ENCODE measurements around the gene ZBTB7C. TPM values are rescaled to one million over a fixed set of nuclear protein-coding genes. Genes with fewer than 3 reads are reported as not detected.

ZBTB7C gene
- total RNA-seq, 1 experiment from 2014 or later, result not detected

DNA sequence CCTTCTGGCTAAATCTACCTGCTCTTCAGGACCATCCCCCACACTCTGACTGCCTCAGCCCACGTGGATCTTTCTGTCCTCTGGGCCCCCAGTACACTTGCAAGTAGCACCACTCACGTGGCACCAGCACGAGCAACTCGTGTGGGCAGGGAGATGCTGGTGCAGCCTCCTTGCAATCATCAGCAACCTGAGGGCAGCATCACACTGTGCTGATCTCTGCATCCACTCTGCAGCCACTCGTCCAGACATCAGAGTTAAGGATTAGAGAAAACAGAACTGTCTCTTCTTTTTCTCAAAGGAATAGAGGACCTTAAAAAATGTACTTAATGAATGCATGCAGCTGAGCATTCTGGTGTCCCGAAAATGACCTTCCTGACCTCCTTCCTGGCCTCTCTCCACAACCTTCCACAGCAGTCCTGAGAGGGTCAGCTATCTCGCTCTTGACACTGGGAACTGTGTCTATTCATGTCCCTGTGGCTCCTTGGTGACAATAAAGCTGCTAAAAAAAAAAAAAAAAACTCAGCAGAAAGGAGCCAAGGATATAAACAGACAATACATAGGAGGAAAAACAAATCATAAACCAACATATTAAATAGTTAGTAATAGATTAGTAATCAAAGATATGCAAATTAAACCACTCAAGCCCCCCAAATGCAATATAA, 145.9 kb downstream of the ZBTB7C start:
- Mint-ChIP-seq H3K4me3 (ENCODE audit: low read depth, unreplicated experiment) (no peak overlapping the region), H3K36me3 (ENCODE audit: insufficient read depth, unreplicated experiment) (no peaks in the 10 kb centered on the region), H3K4me1 (ENCODE audit: low read depth, unreplicated experiment) (no peaks in the 10 kb centered on the region), H3K27me3 (ENCODE audit: unreplicated experiment) (peaks cover 92% of the 10 kb centered on the region), H3K9me3 (ENCODE audit: low read depth, unreplicated experiment) (no peaks in the 10 kb centered on the region), H3K27ac (ENCODE audit: unreplicated experiment) (no peak overlapping the region)
- DNase-seq, result no peak
- CTCF ChIA-PET, result no interaction called here
- BruUV-seq (replicated peaks), result no TSS peak
- intact Hi-C loops (cut with micrococcal nuclease; ENCODE audit: unreplicated experiment), result no loop called here
- TF ChIP-seq, protein P1, sequence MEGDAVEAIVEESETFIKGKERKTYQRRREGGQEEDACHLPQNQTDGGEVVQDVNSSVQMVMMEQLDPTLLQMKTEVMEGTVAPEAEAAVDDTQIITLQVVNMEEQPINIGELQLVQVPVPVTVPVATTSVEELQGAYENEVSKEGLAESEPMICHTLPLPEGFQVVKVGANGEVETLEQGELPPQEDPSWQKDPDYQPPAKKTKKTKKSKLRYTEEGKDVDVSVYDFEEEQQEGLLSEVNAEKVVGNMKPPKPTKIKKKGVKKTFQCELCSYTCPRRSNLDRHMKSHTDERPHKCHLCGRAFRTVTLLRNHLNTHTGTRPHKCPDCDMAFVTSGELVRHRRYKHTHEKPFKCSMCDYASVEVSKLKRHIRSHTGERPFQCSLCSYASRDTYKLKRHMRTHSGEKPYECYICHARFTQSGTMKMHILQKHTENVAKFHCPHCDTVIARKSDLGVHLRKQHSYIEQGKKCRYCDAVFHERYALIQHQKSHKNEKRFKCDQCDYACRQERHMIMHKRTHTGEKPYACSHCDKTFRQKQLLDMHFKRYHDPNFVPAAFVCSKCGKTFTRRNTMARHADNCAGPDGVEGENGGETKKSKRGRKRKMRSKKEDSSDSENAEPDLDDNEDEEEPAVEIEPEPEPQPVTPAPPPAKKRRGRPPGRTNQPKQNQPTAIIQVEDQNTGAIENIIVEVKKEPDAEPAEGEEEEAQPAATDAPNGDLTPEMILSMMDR (IDR thresholded peaks at IDR 0.05; ENCODE audit: unreplicated experiment), result no peak

DNA sequence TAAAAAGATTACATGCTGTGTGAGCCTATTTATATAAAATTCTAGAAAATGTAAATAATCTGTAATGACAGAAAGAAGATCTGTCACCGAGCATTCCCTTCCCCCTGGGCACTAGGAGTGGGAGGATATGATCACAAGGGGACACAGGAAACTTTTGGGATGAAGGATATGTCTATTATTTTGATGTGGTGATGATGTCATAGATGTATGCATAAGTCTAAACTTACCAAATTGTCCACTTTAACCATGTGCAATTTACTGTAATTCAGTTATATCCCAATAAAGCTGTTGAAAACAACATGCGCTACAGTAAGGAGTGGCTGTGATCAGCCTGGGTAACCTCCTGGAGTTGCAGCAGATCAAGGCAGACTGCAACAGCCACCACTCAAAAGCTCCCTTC, 148.9 kb downstream of the ZBTB7C start:
- H3K27me3 Mint-ChIP-seq (ENCODE audit: unreplicated experiment), result peaks cover 92% of the 10 kb centered on the region
- H3K27ac Mint-ChIP-seq (ENCODE audit: unreplicated experiment), result no peak overlapping the region
- H3K36me3 Mint-ChIP-seq (ENCODE audit: insufficient read depth, unreplicated experiment), result no peaks in the 10 kb centered on the region
- intact Hi-C loops (cut with micrococcal nuclease; ENCODE audit: unreplicated experiment), result no loop called here
- peaks cover 2% of the 10 kb centered on the region for H3K9me3 Mint-ChIP-seq (ENCODE audit: low read depth, unreplicated experiment)
- no peak for DNase-seq
- no peaks in the 10 kb centered on the region for H3K4me1 Mint-ChIP-seq (ENCODE audit: low read depth, unreplicated experiment)
- TF ChIP-seq, protein P1 (IDR thresholded peaks at IDR 0.05; ENCODE audit: unreplicated experiment), result no peak
- CTCF ChIA-PET, result interaction anchor here (0.6 kb wide), 1 partner anchor 1571 kb away, joined by 4 read pairs; no protein-coding TSS in a partner anchor
- no peak overlapping the region for H3K4me3 Mint-ChIP-seq (ENCODE audit: low read depth, unreplicated experiment)
- BruUV-seq (replicated peaks), result no TSS peak

DNA sequence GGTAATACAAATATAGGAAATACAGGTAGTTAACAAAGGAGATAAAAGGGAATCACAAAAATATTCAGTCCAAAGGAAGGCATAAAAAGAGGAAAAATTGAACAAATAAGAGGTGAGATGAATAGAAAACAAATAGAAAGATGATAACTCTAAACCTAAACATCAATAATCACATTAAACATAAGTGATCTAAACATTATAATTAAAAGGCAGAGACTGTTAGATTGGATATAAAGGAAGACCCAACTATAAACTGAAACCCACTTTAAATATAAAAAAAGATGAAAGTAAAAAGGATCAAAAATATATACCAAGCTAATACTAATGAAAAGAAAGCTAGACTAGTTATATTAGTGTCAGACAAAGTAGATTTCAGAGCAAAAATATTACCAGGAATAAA, 152.3 kb downstream of the ZBTB7C start:
- H3K9me3 Mint-ChIP-seq (ENCODE audit: low read depth, unreplicated experiment), result peaks cover 6% of the 10 kb centered on the region
- CTCF ChIA-PET, result no interaction called here
- H3K4me3 Mint-ChIP-seq (ENCODE audit: low read depth, unreplicated experiment), result no peak overlapping the region
- no TSS peak for BruUV-seq (replicated peaks)
- DNase-seq, result no peak
- TF ChIP-seq, protein P1 (IDR thresholded peaks at IDR 0.05; ENCODE audit: unreplicated experiment), result no peak
- H3K36me3 Mint-ChIP-seq (ENCODE audit: insufficient read depth, unreplicated experiment), result no peaks in the 10 kb centered on the region
- H3K27ac Mint-ChIP-seq (ENCODE audit: unreplicated experiment), result no peak overlapping the region
- intact Hi-C loops (cut with micrococcal nuclease; ENCODE audit: unreplicated experiment), result no loop called here
- H3K4me1 Mint-ChIP-seq (ENCODE audit: low read depth, unreplicated experiment), result no peaks in the 10 kb centered on the region
- H3K27me3 Mint-ChIP-seq (ENCODE audit: unreplicated experiment), result peaks cover 96% of the 10 kb centered on the region

DNA sequence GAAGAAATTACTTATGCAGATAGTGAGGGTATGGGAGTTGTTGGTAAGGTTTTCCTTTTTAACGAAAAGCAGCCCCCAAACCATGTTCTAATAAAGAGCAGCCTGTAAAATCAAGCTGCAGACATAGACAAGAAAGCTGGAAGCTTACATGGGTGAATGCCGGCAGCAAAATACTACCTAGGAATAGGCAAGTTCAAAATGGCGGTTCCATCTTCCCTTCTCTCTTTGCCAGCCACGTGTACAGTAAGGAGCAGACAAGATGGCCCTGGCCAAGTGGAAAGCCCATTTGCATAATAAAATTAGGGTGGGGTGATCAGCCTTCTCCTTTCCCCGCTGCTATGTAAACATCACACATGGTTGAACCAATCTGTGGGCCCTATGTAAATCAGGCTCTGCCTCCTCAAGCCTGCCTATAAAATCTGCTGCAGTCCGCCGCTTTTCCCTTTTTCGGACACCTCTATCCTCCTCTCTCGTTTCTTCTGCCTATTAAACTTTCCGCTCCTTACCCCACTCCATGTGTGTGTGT, 155.0 kb downstream of the ZBTB7C start:
- Mint-ChIP-seq H3K36me3 (ENCODE audit: insufficient read depth, unreplicated experiment) (no peaks in the 10 kb centered on the region), H3K4me3 (ENCODE audit: low read depth, unreplicated experiment) (no peak overlapping the region), H3K27ac (ENCODE audit: unreplicated experiment) (no peak overlapping the region), H3K4me1 (ENCODE audit: low read depth, unreplicated experiment) (no peaks in the 10 kb centered on the region), H3K9me3 (ENCODE audit: low read depth, unreplicated experiment) (peaks cover 6% of the 10 kb centered on the region), H3K27me3 (ENCODE audit: unreplicated experiment) (peaks cover 93% of the 10 kb centered on the region)
- no peak for DNase-seq
- intact Hi-C loops (cut with micrococcal nuclease; ENCODE audit: unreplicated experiment), result no loop called here
- BruUV-seq (replicated peaks), result no TSS peak
- CTCF ChIA-PET, result no interaction called here
- TF ChIP-seq, protein P1 (IDR thresholded peaks at IDR 0.05; ENCODE audit: unreplicated experiment), result no peak

Data from Calu3 (cell line).